ENCODE measurements around the gene KIAA0825.

- TF ChIP-seq CTCF (conservative IDR thresholded peaks at IDR 0.05; ENCODE audit: low read length) (no peak), EZH2phosphoT487 (IDR thresholded peaks at IDR 0.05; ENCODE audit: borderline replicate concordance, low read depth, low read length) (no peak)
These were observed 21.8 kb upstream of the KIAA0825 start for GRCh38 chr5:94640176-94640575.
